Measurements from ENCODE around the gene PMF1. TPM values are rescaled to one million over a fixed set of nuclear protein-coding genes. Genes with fewer than 3 reads are reported as not detected.

PMF1 gene
- total RNA-seq, 2 donors from 2014 or later = 119 TPM

GRCh38 chr1:156251527-156251926 is 38.7 kb downstream of the PMF1 start:
- Histone ChIP-seq H3K9ac (ENCODE audit: extremely low read depth, low read length, poor library complexity, severe bottlenecking) (no peak overlapping the region), H3K27me3 (ENCODE audit: control insufficient read depth, insufficient read depth, low read length, poor library complexity, severe bottlenecking) (no peaks in the 10 kb centered on the region), H3K36me3 (ENCODE audit: control insufficient read depth, insufficient read depth, low read length) (peaks cover 61% of the 10 kb centered on the region), H3K4me1 (ENCODE audit: control insufficient read depth, insufficient read depth, low read length) (no peaks in the 10 kb centered on the region), H3K9me3 (ENCODE audit: control insufficient read depth, low read length) (no peaks in the 10 kb centered on the region), H3K27ac (ENCODE audit: low read depth, low read length) (no peak overlapping the region), H3K4me3 (ENCODE audit: low read length) (no peak overlapping the region)
- no peak for DNase-seq
- peaks cover 7% of the 10 kb centered on the region for H3K4me1 Mint-ChIP-seq
- no peak overlapping the region for H3K4me3 Mint-ChIP-seq
- TF ChIP-seq CTCF (conservative IDR thresholded peaks at IDR 0.05) = no peak
- no peaks in the 10 kb centered on the region for H3K9me3 Mint-ChIP-seq
- H3K36me3 Mint-ChIP-seq (ENCODE audit: low read depth) = peaks cover 53% of the 10 kb centered on the region
- 83 to 92% methylated on average over 1 to 3 of the region's 3 CpGs for WGBS, 2 experiments (ENCODE audit: insufficient coverage in 1 of 2, insufficient read length in 1 of 2)
- H3K27ac Mint-ChIP-seq = no peak overlapping the region
- no peaks in the 10 kb centered on the region for H3K27me3 Mint-ChIP-seq (ENCODE audit: insufficient read depth)

- H3K9me3 ChIP-seq (ENCODE audit: control insufficient read depth, low read length) = no peaks in the 10 kb centered on the region
- no peak overlapping the region for H3K9ac ChIP-seq (ENCODE audit: extremely low read depth, low read length, poor library complexity, severe bottlenecking)
- peaks cover 72% of the 10 kb centered on the region for H3K36me3 Mint-ChIP-seq (ENCODE audit: low read depth)
- no peaks in the 10 kb centered on the region for H3K27me3 Mint-ChIP-seq (ENCODE audit: insufficient read depth)
- no peak for DNase-seq
- no peaks in the 10 kb centered on the region for H3K4me1 ChIP-seq (ENCODE audit: control insufficient read depth, insufficient read depth, low read length)
- no peaks in the 10 kb centered on the region for H3K27me3 ChIP-seq (ENCODE audit: control insufficient read depth, insufficient read depth, low read length, poor library complexity, severe bottlenecking)
- no peak overlapping the region for H3K4me3 ChIP-seq (ENCODE audit: low read length)
- no peak for TF ChIP-seq CTCF (conservative IDR thresholded peaks at IDR 0.05)
- H3K27ac Mint-ChIP-seq = no peak overlapping the region
- H3K27ac ChIP-seq (ENCODE audit: low read depth, low read length) = no peak overlapping the region
- H3K4me3 Mint-ChIP-seq = no peak overlapping the region
- H3K4me1 Mint-ChIP-seq = peaks cover 8% of the 10 kb centered on the region
- H3K36me3 ChIP-seq (ENCODE audit: control insufficient read depth, insufficient read depth, low read length) = peaks cover 82% of the 10 kb centered on the region
- no peaks in the 10 kb centered on the region for H3K9me3 Mint-ChIP-seq
- WGBS, 2 experiments (ENCODE audit: insufficient coverage in 1 of 2, insufficient read length in 1 of 2) = 96 to 100% methylated on average over 1 to 3 of the region's 3 CpGs
Measured at GRCh38 chr1:156253634-156254033, 40.8 kb downstream of the PMF1 start.

- H3K4me3 ChIP-seq (ENCODE audit: low read length) = no peak overlapping the region
- no peak overlapping the region for H3K27ac ChIP-seq (ENCODE audit: low read depth, low read length)
- peaks cover 78% of the 10 kb centered on the region for H3K36me3 ChIP-seq (ENCODE audit: control insufficient read depth, insufficient read depth, low read length)
- no peak overlapping the region for H3K4me3 Mint-ChIP-seq
- peaks cover 8% of the 10 kb centered on the region for H3K4me1 Mint-ChIP-seq
- 98 to 100% methylated on average over 2 of the region's 2 CpGs for WGBS, 2 experiments (ENCODE audit: insufficient coverage in 1 of 2, insufficient read length in 1 of 2)
- DNase-seq = no peak
- no peaks in the 10 kb centered on the region for H3K9me3 ChIP-seq (ENCODE audit: control insufficient read depth, low read length)
- H3K9ac ChIP-seq (ENCODE audit: extremely low read depth, low read length, poor library complexity, severe bottlenecking) = no peak overlapping the region
- peak overlapping the region; percentile 45 for H3K27ac Mint-ChIP-seq
- no peak for TF ChIP-seq CTCF (conservative IDR thresholded peaks at IDR 0.05)
- H3K4me1 ChIP-seq (ENCODE audit: control insufficient read depth, insufficient read depth, low read length) = no peaks in the 10 kb centered on the region
- no peaks in the 10 kb centered on the region for H3K27me3 ChIP-seq (ENCODE audit: control insufficient read depth, insufficient read depth, low read length, poor library complexity, severe bottlenecking)
- no peaks in the 10 kb centered on the region for H3K27me3 Mint-ChIP-seq (ENCODE audit: insufficient read depth)
- H3K36me3 Mint-ChIP-seq (ENCODE audit: low read depth) = peaks cover 74% of the 10 kb centered on the region
- no peaks in the 10 kb centered on the region for H3K9me3 Mint-ChIP-seq
Measured at GRCh38 chr1:156257711-156258110, 44.9 kb downstream of the PMF1 start.
